GM12878 (cell line): Measurements from ENCODE around the gene IFITM2.

Experiments
- BHLHE40 ChIP-seq, 2 experiments: fragments of 450-650 bp in 1 of 2; IDR thresholded peaks; 2 replicates each; pipeline ENCODE4 v1.6.1; 2011 to 2017; ENCODE audit warnings: low read depth in 2 of 2, borderline replicate concordance in 1 of 2, improper control_type of control experiment in 1 of 2, low read length in 1 of 2, mild to moderate bottlenecking in 1 of 2
- KAT2A ChIP-seq: conservative IDR thresholded peaks from 2 replicates; pipeline ENCODE4 v1.6.1; 2011; ENCODE audit warnings: low read depth, low read length; ENCODE audit not compliant: control insufficient read depth
- MAX ChIP-seq: IDR thresholded peaks from 2 replicates; pipeline ENCODE4 v1.6.1; 2012; ENCODE audit warnings: low read depth, low read length, improper control_type of control experiment
- RBBP5 ChIP-seq: fragments of 200-600 bp; sonication (generic); conservative IDR thresholded peaks from 2 replicates; pipeline ENCODE4 v1.6.1; 2016
- SMC3 ChIP-seq: IDR thresholded peaks from 2 replicates; pipeline ENCODE4 v1.6.1; 2011; ENCODE audit warnings: low read length, improper control_type of control experiment, borderline replicate concordance
- STAT3 ChIP-seq: IDR thresholded peaks from 2 replicates; pipeline ENCODE4 v1.6.1; 2011; ENCODE audit warnings: low read depth, low read length, improper control_type of control experiment
- SUZ12 ChIP-seq: fragments of 200-600 bp; sonication (generic); IDR thresholded peaks from one replicate; pipeline ENCODE4 v1.6.1; 2018; ENCODE audit warnings: antibody characterized with exemption, mild to moderate bottlenecking; ENCODE audit not compliant: unreplicated experiment
- TF ChIP-seq, protein P1 (sequence below), 3 experiments: IDR thresholded peaks in 2 of 3; conservative IDR thresholded peaks in 1 of 3; 2 replicates each; pipeline ENCODE4 v1.5.1; 2011; ENCODE audit warnings: low read depth in 3 of 3, low read length in 3 of 3, mild to moderate bottlenecking in 3 of 3, control low read depth in 2 of 3, moderate library complexity in 2 of 3, inconsistent platforms in 1 of 3, mixed read lengths in 1 of 3; ENCODE audit not compliant: control insufficient read depth in 2 of 3, insufficient read depth in 1 of 3; ENCODE audit errors: extremely low read depth in 1 of 3

GRCh38 chr11:334264-334994, 26.8 kb downstream of the IFITM2 start:
- no peak for TF ChIP-seq SMC3
- TF ChIP-seq, protein P1, sequence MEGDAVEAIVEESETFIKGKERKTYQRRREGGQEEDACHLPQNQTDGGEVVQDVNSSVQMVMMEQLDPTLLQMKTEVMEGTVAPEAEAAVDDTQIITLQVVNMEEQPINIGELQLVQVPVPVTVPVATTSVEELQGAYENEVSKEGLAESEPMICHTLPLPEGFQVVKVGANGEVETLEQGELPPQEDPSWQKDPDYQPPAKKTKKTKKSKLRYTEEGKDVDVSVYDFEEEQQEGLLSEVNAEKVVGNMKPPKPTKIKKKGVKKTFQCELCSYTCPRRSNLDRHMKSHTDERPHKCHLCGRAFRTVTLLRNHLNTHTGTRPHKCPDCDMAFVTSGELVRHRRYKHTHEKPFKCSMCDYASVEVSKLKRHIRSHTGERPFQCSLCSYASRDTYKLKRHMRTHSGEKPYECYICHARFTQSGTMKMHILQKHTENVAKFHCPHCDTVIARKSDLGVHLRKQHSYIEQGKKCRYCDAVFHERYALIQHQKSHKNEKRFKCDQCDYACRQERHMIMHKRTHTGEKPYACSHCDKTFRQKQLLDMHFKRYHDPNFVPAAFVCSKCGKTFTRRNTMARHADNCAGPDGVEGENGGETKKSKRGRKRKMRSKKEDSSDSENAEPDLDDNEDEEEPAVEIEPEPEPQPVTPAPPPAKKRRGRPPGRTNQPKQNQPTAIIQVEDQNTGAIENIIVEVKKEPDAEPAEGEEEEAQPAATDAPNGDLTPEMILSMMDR (IDR thresholded peaks at IDR 0.05 in 2 of 3, conservative IDR thresholded peaks at IDR 0.05 in 1 of 3; ENCODE audit: control insufficient read depth in 2 of 3, extremely low read depth in 1 of 3, insufficient read depth in 1 of 3, low read depth in 3 of 3, low read length in 3 of 3) = no peak
- no peak for TF ChIP-seq BHLHE40 (IDR thresholded peaks at IDR 0.05; ENCODE audit: borderline replicate concordance in 1 of 2, low read depth in 2 of 2, low read length in 1 of 2)
- TF ChIP-seq RBBP5 = no peak
- no peak for TF ChIP-seq MAX
- TF ChIP-seq STAT3 = no peak
- no peak for TF ChIP-seq SUZ12
- TF ChIP-seq KAT2A = no peak
